Measurements from ENCODE around the gene CARD18. TPM values are rescaled to one million over a fixed set of nuclear protein-coding genes. Genes with fewer than 3 reads are reported as not detected.

CARD18 gene
- total and polyA plus RNA-seq, 2 experiments from 2014 or later, result not detected

DNA sequence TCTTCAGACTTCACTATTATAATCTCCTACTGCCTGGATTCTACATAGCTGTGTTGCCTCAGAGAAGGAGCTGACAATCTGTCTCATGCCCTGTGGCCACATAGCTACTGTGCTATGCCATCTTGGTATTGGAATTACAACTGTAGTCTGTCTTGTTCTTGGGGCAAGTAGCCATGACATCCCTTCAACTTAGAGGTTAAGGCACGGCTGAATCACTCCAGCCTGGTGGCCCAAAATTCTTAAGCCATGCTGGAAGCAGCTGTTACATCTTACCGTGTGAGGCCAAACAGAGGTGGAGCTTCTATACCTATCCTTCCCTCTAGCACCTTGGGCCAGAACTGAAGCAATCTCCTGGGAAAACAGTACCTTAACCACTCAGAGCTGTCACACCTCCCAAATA is 14.8 kb downstream of the CARD18 start:
- Histone ChIP-seq H3K4me1 (ENCODE audit: insufficient read depth) (no peaks in the 10 kb centered on the region), H3F3A (replicated peaks; ENCODE audit: low read depth) (no peaks in the 10 kb centered on the region), H3K9me2 (ENCODE audit: insufficient read depth) (0 out of 2 replicates have a peak, but pooled peaks cover 5% of the 10 kb centered on the region), H3K27ac (ENCODE audit: low read depth) (no peak overlapping the region), H3K27me3 (ENCODE audit: insufficient read depth) (no peaks in the 10 kb centered on the region), H3K4me2 (no peak overlapping the region), H2AFZ (no peak overlapping the region), H3K36me3 (ENCODE audit: insufficient read depth) (no peaks in the 10 kb centered on the region), H4K20me1 (replicated peaks; ENCODE audit: insufficient read depth) (no peaks in the 10 kb centered on the region), H3K4me3 (no peak overlapping the region), H3K79me2 (replicated peaks; ENCODE audit: insufficient read depth) (no peaks in the 10 kb centered on the region)
- TF ChIP-seq NANOG (IDR thresholded peaks at IDR 0.05; ENCODE audit: borderline replicate concordance) (no peak), POLR2AphosphoS5 (IDR thresholded peaks at IDR 0.05; ENCODE audit: low read depth) (no peak), CREB1 (CRISPR knock-in tag; IDR thresholded peaks at IDR 0.05; ENCODE audit: low read depth) (no peak), JUNB (IDR thresholded peaks at IDR 0.05; ENCODE audit: unreplicated experiment) (no peak), EZH2phosphoT487 (IDR thresholded peaks at IDR 0.05; ENCODE audit: unreplicated experiment) (no peak), ZNF114 (CRISPR knock-in tag; IDR thresholded peaks at IDR 0.05) (no peak), EZH2 (IDR thresholded peaks at IDR 0.05; ENCODE audit: low read depth, unreplicated experiment) (no peak)
- TF ChIP-seq, protein P1, sequence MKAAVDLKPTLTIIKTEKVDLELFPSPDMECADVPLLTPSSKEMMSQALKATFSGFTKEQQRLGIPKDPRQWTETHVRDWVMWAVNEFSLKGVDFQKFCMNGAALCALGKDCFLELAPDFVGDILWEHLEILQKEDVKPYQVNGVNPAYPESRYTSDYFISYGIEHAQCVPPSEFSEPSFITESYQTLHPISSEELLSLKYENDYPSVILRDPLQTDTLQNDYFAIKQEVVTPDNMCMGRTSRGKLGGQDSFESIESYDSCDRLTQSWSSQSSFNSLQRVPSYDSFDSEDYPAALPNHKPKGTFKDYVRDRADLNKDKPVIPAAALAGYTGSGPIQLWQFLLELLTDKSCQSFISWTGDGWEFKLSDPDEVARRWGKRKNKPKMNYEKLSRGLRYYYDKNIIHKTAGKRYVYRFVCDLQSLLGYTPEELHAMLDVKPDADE (IDR thresholded peaks at IDR 0.05), result no peak
- ATAC-seq, result no peak
- DNase-seq (ENCODE audit: low spot score), result no peak
- no peaks in the 10 kb centered on the region for H3K36me3 Mint-ChIP-seq (ENCODE audit: low read depth)
- H3K4me3 Mint-ChIP-seq, result no peak overlapping the region
- peaks cover 4% of the 10 kb centered on the region for H3K27me3 Mint-ChIP-seq (ENCODE audit: insufficient read depth, low read depth, poor library complexity)
- no peak overlapping the region for H3K27ac Mint-ChIP-seq
- no peaks in the 10 kb centered on the region for H3K9me3 Mint-ChIP-seq
- no peaks in the 10 kb centered on the region for H3K4me1 Mint-ChIP-seq

DNA sequence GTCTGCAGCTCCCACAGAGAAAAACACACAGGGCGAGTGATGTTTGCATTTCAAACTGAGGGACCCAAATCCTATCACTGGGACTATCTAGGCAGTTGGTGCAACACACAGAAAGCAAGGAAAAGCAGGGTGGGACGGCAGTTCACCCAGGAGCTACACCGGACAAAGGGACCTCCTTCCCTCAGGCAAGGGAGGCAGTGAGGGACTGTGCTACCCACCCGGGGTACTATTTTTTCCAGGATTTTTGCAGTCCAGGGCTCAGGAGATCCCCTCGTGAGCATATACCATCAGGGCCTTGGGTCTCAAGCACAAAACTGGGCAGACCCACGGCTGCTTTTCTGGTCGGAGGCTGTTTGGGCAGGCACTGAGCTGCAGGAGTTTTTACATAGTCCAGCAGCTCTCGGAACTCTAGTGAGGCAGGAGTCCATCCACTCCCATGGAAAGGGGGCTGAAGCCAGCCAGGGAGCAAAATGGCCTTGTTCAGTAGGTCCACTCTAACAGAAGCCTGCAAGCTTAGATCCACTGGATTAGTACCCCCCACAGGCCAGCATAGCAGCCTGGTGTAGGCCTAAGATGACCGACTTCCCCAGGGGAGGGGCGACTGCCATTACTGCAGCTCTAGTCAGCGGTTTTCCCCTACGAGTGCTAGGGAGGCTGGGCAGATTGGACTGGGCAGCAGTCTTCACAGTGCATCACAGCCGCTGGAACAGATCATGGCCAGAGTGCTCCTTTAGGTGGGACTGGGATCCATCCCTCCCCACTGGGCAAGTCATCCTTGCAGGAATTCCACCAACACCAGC is 28.2 kb downstream of the CARD18 start:
- H3K27ac Mint-ChIP-seq, result no peak overlapping the region
- ATAC-seq (no peak), DNase-seq (ENCODE audit: low spot score) (no peak)
- Histone ChIP-seq H4K20me1 (replicated peaks; ENCODE audit: insufficient read depth) (no peaks in the 10 kb centered on the region), H3K79me2 (replicated peaks; ENCODE audit: insufficient read depth) (no peaks in the 10 kb centered on the region), H3K27me3 (ENCODE audit: insufficient read depth) (no peaks in the 10 kb centered on the region), H3K4me1 (ENCODE audit: insufficient read depth) (no peaks in the 10 kb centered on the region), H3K27ac (ENCODE audit: low read depth) (no peak overlapping the region), H3F3A (replicated peaks; ENCODE audit: low read depth) (no peaks in the 10 kb centered on the region), H2AFZ (peak overlapping the region; percentile 47; the same call in 1 of the 2 replicates), H3K4me3 (no peak overlapping the region), H3K36me3 (ENCODE audit: insufficient read depth) (no peaks in the 10 kb centered on the region), H3K4me2 (no peak overlapping the region), H3K9me2 (ENCODE audit: insufficient read depth) (peaks cover 9% of the 10 kb centered on the region)
- H3K9me3 Mint-ChIP-seq, result peaks cover 4% of the 10 kb centered on the region; the same call in 2 of the 3 replicates
- no peaks in the 10 kb centered on the region for H3K27me3 Mint-ChIP-seq (ENCODE audit: insufficient read depth, low read depth, poor library complexity)
- H3K36me3 Mint-ChIP-seq (ENCODE audit: low read depth), result peaks cover 4% of the 10 kb centered on the region; the same call in 1 of the 3 replicates
- TF ChIP-seq, protein P2, sequence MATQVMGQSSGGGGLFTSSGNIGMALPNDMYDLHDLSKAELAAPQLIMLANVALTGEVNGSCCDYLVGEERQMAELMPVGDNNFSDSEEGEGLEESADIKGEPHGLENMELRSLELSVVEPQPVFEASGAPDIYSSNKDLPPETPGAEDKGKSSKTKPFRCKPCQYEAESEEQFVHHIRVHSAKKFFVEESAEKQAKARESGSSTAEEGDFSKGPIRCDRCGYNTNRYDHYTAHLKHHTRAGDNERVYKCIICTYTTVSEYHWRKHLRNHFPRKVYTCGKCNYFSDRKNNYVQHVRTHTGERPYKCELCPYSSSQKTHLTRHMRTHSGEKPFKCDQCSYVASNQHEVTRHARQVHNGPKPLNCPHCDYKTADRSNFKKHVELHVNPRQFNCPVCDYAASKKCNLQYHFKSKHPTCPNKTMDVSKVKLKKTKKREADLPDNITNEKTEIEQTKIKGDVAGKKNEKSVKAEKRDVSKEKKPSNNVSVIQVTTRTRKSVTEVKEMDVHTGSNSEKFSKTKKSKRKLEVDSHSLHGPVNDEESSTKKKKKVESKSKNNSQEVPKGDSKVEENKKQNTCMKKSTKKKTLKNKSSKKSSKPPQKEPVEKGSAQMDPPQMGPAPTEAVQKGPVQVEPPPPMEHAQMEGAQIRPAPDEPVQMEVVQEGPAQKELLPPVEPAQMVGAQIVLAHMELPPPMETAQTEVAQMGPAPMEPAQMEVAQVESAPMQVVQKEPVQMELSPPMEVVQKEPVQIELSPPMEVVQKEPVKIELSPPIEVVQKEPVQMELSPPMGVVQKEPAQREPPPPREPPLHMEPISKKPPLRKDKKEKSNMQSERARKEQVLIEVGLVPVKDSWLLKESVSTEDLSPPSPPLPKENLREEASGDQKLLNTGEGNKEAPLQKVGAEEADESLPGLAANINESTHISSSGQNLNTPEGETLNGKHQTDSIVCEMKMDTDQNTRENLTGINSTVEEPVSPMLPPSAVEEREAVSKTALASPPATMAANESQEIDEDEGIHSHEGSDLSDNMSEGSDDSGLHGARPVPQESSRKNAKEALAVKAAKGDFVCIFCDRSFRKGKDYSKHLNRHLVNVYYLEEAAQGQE (IDR thresholded peaks at IDR 0.05; ENCODE audit: unreplicated experiment), result no peak
- TF ChIP-seq STAT1 (IDR thresholded peaks at IDR 0.05; ENCODE audit: unreplicated experiment), result no peak
- H3K4me1 Mint-ChIP-seq, result peaks cover 7% of the 10 kb centered on the region
- H3K4me3 Mint-ChIP-seq, result no peak overlapping the region

All from GM23338 (cell line).